RWPE1 (cell line): ENCODE results near the gene GCNT2.
"Not testable (repeated sequence)": the region's sequence is repeated elsewhere in the genome, so short reads cannot be mapped to it uniquely, and the experiment has no call there.

Experiments
- CTCF ChIA-PET: fragments of 350-600 bp; sonication (Branson Sonifier 250); formaldehyde crosslinking; extraction: SDS; loops from one replicate; lab custom pipeline; 2021; lab: Yijun Ruan, JAX
- POLR2A ChIA-PET: fragments of 400-600 bp; formaldehyde crosslinking; extraction: SDS; loops from one replicate; lab custom pipeline; 2020; ENCODE audit warnings: antibody characterized with exemption; ENCODE audit not compliant: low non-redundant PET; lab: Yijun Ruan, JAX
- DNase-seq: peaks from one replicate; pipeline ENCODE4 v3.0.0; 2012; ENCODE audit warnings: low spot score
- H3K27ac ChIP-seq: fragments of 450-650 bp; 2 replicates; pipeline ENCODE4 v1.5.1; 2017
- CTCF ChIP-seq: fragments of 450-650 bp; conservative IDR thresholded peaks from 2 replicates; pipeline ENCODE4 v1.5.1; 2017; ENCODE audit warnings: low read depth, mild to moderate bottlenecking

Gene GCNT2

GRCh38 chr6:10591422-10592160 lies 70.4 kb downstream of the GCNT2 start:
- DNase-seq = no peak
- H3K27ac ChIP-seq = no peak overlapping the region
- POLR2A ChIA-PET = no interaction called here
- no peak for TF ChIP-seq CTCF
- CTCF ChIA-PET = no interaction called here

- POLR2A ChIA-PET = interaction anchor here (0.5 kb wide), 1 partner anchor 188 kb away, joined by 4 read pairs; no protein-coding TSS in a partner anchor
- DNase-seq = no peak
- CTCF ChIA-PET = no interaction called here
Observed at GRCh38 chr6:10595731-10596664, 74.8 kb downstream of the GCNT2 start.

GRCh38 chr6:10597499-10598001 lies 76.4 kb downstream of the GCNT2 start:
- H3K27ac ChIP-seq = no peak overlapping the region
- ChIA-PET CTCF (no interaction called here), POLR2A (no interaction called here)
- no peak for DNase-seq
- no peak for TF ChIP-seq CTCF

More at GRCh38 chr6:10595731-10596664, 74.8 kb downstream of the GCNT2 start:
- TF ChIP-seq CTCF = no peak
- no peak overlapping the region for H3K27ac ChIP-seq

GRCh38 chr6:10598084-10598960 lies 77.2 kb downstream of the GCNT2 start:
- ChIA-PET POLR2A (no interaction called here), CTCF (no interaction called here)
- no peak for TF ChIP-seq CTCF
- no peak for DNase-seq
- no peak overlapping the region for H3K27ac ChIP-seq

GRCh38 chr6:10599046-10599445 lies 77.9 kb downstream of the GCNT2 start:
- DNase-seq = no peak
- TF ChIP-seq CTCF = no peak
- CTCF ChIA-PET = no interaction called here
- POLR2A ChIA-PET = no interaction called here
- no peak overlapping the region for H3K27ac ChIP-seq

- POLR2A ChIA-PET, CTCF ChIA-PET, DNase-seq, H3K27ac ChIP-seq: not testable (repeated sequence)
Observed at GRCh38 chr6:10600681-10601080, 79.5 kb downstream of the GCNT2 start.
